ENCODE measurements around the gene TIE1. TPM values are rescaled to one million over a fixed set of nuclear protein-coding genes. Genes with fewer than 3 reads are reported as not detected.

The TIE1 gene
- total and polyA plus RNA-seq, 2 donors (not counting 3 experiments of a cell fraction or from before 2014, with no cell fraction given): 531 to 620 TPM

DNA sequence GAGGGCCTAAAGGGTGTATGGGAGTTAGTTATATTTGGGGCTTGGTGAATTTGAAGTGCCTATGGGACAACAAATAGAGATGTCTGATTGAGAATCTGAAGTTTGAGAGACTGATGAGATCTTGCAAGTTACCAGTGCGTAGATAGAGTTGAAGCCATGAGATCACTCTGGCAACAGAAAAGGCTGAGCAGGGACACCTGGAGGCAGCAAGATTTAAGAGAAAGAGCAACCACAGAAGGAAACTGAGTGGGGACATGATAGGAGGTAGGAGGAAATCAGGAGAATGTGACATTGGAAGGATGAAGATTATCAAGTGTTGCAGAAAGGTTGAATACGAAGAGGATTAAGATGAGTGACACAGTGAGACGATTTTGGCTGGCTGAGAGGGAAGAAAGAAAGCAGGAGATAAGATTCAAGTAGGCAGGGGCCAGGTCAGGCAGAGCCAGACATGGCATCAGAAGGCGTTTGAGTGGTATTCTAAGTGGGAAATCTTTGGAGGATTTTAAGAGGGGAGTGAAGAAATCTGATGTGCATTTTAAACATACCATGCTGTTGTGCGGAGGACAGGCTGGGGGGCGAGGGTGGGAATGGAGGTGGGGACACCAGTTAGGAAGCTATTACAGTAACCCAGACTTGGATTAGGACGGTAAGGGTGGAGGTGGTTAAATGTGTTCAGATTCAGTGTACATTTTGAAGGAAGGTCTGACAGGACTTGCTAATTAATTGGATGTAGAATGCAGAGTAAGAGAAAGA is 33.8 kb downstream of the TIE1 start:
- ChIA-PET POLR2A (no interaction called here), CTCF (no interaction called here)
- Histone ChIP-seq H3K4me1 (ENCODE audit: control insufficient read depth, extremely low read depth, insufficient read depth, low read length) (peaks cover 8% of the 10 kb centered on the region), H3K9me1 (replicated peaks; ENCODE audit: control insufficient read depth, extremely low read depth, insufficient read depth, low read length) (no peaks in the 10 kb centered on the region), H3K79me2 (ENCODE audit: control insufficient read depth, insufficient read depth, low read length) (no peaks in the 10 kb centered on the region), H3K27me3 (ENCODE audit: control insufficient read depth in 2 of 2, insufficient read depth in 2 of 2, low read length in 2 of 2) (no peaks in the 10 kb centered on the region), H3K9ac (replicated peaks; ENCODE audit: extremely low read depth, insufficient read depth, low read length) (no peak overlapping the region), H2AFZ (ENCODE audit: low read depth, low read length) (no peak overlapping the region), H3K27ac (ENCODE audit: insufficient read depth, low read depth, low read length) (no peak overlapping the region), H4K20me1 (replicated peaks; ENCODE audit: control insufficient read depth, extremely low read depth, insufficient read depth, low read length) (no peaks in the 10 kb centered on the region), H3K9me3 (replicated peaks; ENCODE audit: control insufficient read depth, insufficient read depth, low read length) (no peaks in the 10 kb centered on the region), H3K4me3 (replicated peaks in 1 of 3; ENCODE audit: insufficient read depth in 1 of 3, low read depth in 1 of 3, low read length in 3 of 3) (no peak overlapping the region), H3K4me2 (ENCODE audit: insufficient read depth, low read length) (no peak overlapping the region), H3K36me3 (ENCODE audit: control insufficient read depth in 2 of 2, extremely low read depth in 1 of 2, insufficient read depth in 2 of 2, low read length in 2 of 2) (no peaks in the 10 kb centered on the region)
- FAIRE-seq (no peak), DNase-seq (ENCODE audit: low read depth, low spot score) (no peak)
- intact Hi-C loops (cut with micrococcal nuclease) (no loop called here), dilution Hi-C loops (cut with MboI; ENCODE audit: extremely low pct_ligation_motif_present, low sequenced_read_pairs) (no loop called here)
- no peak for TF ChIP-seq FOS (IDR thresholded peaks at IDR 0.05; ENCODE audit: borderline replicate concordance, insufficient read depth, low read length)
- no peak for TF ChIP-seq POLR2AphosphoS5 (IDR thresholded peaks at IDR 0.05; ENCODE audit: insufficient read depth, low read depth, low read length)
- TF ChIP-seq, protein P1, sequence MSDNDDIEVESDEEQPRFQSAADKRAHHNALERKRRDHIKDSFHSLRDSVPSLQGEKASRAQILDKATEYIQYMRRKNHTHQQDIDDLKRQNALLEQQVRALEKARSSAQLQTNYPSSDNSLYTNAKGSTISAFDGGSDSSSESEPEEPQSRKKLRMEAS (IDR thresholded peaks at IDR 0.05; ENCODE audit: insufficient read depth, insufficient read length): no peak
- no peak for TF ChIP-seq GATA2 (IDR thresholded peaks at IDR 0.05; ENCODE audit: insufficient read depth, insufficient read length, low read depth, low read length)
- no peak for TF ChIP-seq EZH2 (IDR thresholded peaks at IDR 0.05; ENCODE audit: borderline replicate concordance, low read depth, low read length, severe bottlenecking)
- no peak for TF ChIP-seq JUN (IDR thresholded peaks at IDR 0.05; ENCODE audit: borderline replicate concordance, insufficient read depth, insufficient read length, low read depth)
- no TSS peak for BruUV-seq (replicated peaks)

GRCh38 chr1:43337588-43337987 is 36.8 kb downstream of the TIE1 start, which contains the start of gene MPL:
Gene MPL (plus strand): TSS chr1:43337818. CDS start chr1:43337849, 31 bp downstream.
- no TSS peak for BruUV-seq (replicated peaks)
- intact Hi-C loops (cut with micrococcal nuclease): no loop called here
- H3K4me2 ChIP-seq (ENCODE audit: insufficient read depth, low read length): no peak within 1 kb of the TSS
- no peaks in the 10 kb centered on the region for H3K79me2 ChIP-seq (ENCODE audit: control insufficient read depth, insufficient read depth, low read length)
- peaks cover 0 to 2% of the 10 kb centered on the region in 2 experiments for H3K27me3 ChIP-seq (ENCODE audit: control insufficient read depth in 2 of 2, insufficient read depth in 2 of 2, low read length in 2 of 2)
- no peaks in the 10 kb centered on the region for H3K36me3 ChIP-seq (ENCODE audit: control insufficient read depth in 2 of 2, extremely low read depth in 1 of 2, insufficient read depth in 2 of 2, low read length in 2 of 2)
- no peaks in the 10 kb centered on the region for H3K4me1 ChIP-seq (ENCODE audit: control insufficient read depth, extremely low read depth, insufficient read depth, low read length)
- dilution Hi-C loops (cut with MboI; ENCODE audit: extremely low pct_ligation_motif_present, low sequenced_read_pairs): no loop called here
- H2AFZ ChIP-seq (ENCODE audit: low read depth, low read length): no peak within 1 kb of the TSS
- H3K9me3 ChIP-seq (replicated peaks; ENCODE audit: control insufficient read depth, insufficient read depth, low read length): no peaks in the 10 kb centered on the region
- H3K9me1 ChIP-seq (replicated peaks; ENCODE audit: control insufficient read depth, extremely low read depth, insufficient read depth, low read length): no peaks in the 10 kb centered on the region
- H4K20me1 ChIP-seq (replicated peaks; ENCODE audit: control insufficient read depth, extremely low read depth, insufficient read depth, low read length): no peaks in the 10 kb centered on the region
- TF ChIP-seq POLR2A (IDR thresholded peaks at IDR 0.05; ENCODE audit: low read depth, low read length): no peak
- TF ChIP-seq FOS (IDR thresholded peaks at IDR 0.05; ENCODE audit: borderline replicate concordance, insufficient read depth, low read length): no peak
- no peak within 1 kb of the TSS for H3K4me3 ChIP-seq (replicated peaks in 1 of 3; ENCODE audit: insufficient read depth in 1 of 3, low read depth in 1 of 3, low read length in 3 of 3)
- ChIA-PET POLR2A (no interaction called here), CTCF (no interaction called here)
- no peak within 1 kb of the TSS for H3K27ac ChIP-seq (ENCODE audit: insufficient read depth, low read depth, low read length)
- H3K9ac ChIP-seq (replicated peaks; ENCODE audit: extremely low read depth, insufficient read depth, low read length): no peak within 1 kb of the TSS
- DNase-seq (ENCODE audit: low read depth, low spot score): no peak
- no peak for FAIRE-seq
